GM12873 (cell line): ENCODE results near the gene ANXA11.

Source experiments
- CTCF ChIP-seq: IDR thresholded peaks from 2 replicates; pipeline ENCODE4 v1.5.1; 2012; ENCODE audit warnings: low read depth, mild to moderate bottlenecking, moderate library complexity, low read length, control low read depth; ENCODE audit not compliant: insufficient read depth; ENCODE audit errors: missing control alignments

ANXA11 gene

GRCh38 chr10:80144067-80144695 lies 61.2 kb downstream of the ANXA11 start:
- no peak for TF ChIP-seq CTCF

- TF ChIP-seq CTCF, result no peak
Measured at GRCh38 chr10:80141696-80142460, 63.5 kb downstream of the ANXA11 start.

- TF ChIP-seq CTCF, result no peak
Measured at GRCh38 chr10:80140251-80140650, 65.1 kb downstream of the ANXA11 start.

GRCh38 chr10:80139265-80139664 lies 66.1 kb downstream of the ANXA11 start:
- no peak for TF ChIP-seq CTCF

- no peak for TF ChIP-seq CTCF
Measured at GRCh38 chr10:80137920-80138319, 67.4 kb downstream of the ANXA11 start.

GRCh38 chr10:80137031-80137862 lies 68.1 kb downstream of the ANXA11 start:
- TF ChIP-seq CTCF, result no peak

GRCh38 chr10:80136134-80136571 lies 69.2 kb downstream of the ANXA11 start:
- TF ChIP-seq CTCF, result no peak
